GM21825 (cell line): ENCODE data around the gene TMCO4.

Experiments
- ATAC-seq: cut with Tn5 transposase; IDR thresholded peaks from one replicate; pipeline ENCODE4 v1.9.1; 2021; ENCODE audit warnings: mild to moderate bottlenecking, moderate library complexity; ENCODE audit not compliant: unreplicated experiment

Gene TMCO4

GRCh38 chr1:19689085-19689757, 110.5 kb downstream of the TMCO4 start:
- no peak for ATAC-seq

GRCh38 chr1:19688041-19688842, 111.5 kb downstream of the TMCO4 start:
- no peak for ATAC-seq

- no peak for ATAC-seq
These were observed 112.3 kb downstream of the TMCO4 start for GRCh38 chr1:19687414-19687813.

- ATAC-seq, result no peak
These were observed 113.7 kb downstream of the TMCO4 start for GRCh38 chr1:19685994-19686393.

- ATAC-seq, result no peak
These were observed 115.0 kb downstream of the TMCO4 start for GRCh38 chr1:19684677-19685076.

- ATAC-seq, result no peak
These were observed 116.4 kb downstream of the TMCO4 start for GRCh38 chr1:19683351-19683750.

GRCh38 chr1:19682901-19683300, 116.8 kb downstream of the TMCO4 start:
- ATAC-seq, result no peak

GRCh38 chr1:19682257-19682656, 117.5 kb downstream of the TMCO4 start:
- ATAC-seq, result no peak

GRCh38 chr1:19680644-19681043, 119.1 kb downstream of the TMCO4 start:
- ATAC-seq, result no peak

- no peak for ATAC-seq
These were observed 120.0 kb downstream of the TMCO4 start for GRCh38 chr1:19679691-19680090.

- no peak for ATAC-seq
These were observed 120.7 kb downstream of the TMCO4 start for GRCh38 chr1:19678931-19679453.

GRCh38 chr1:19678493-19678892, 121.2 kb downstream of the TMCO4 start:
- ATAC-seq, result no peak

- ATAC-seq, result no peak
These were observed 123.2 kb downstream of the TMCO4 start for GRCh38 chr1:19676438-19676922.

GRCh38 chr1:19675797-19676196, 123.9 kb downstream of the TMCO4 start:
- ATAC-seq, result no peak

GRCh38 chr1:19672237-19672636, 127.5 kb downstream of the TMCO4 start:
- no peak for ATAC-seq

GRCh38 chr1:19670787-19671186, 128.9 kb downstream of the TMCO4 start:
- ATAC-seq, result no peak

GRCh38 chr1:19668888-19669287, 130.8 kb downstream of the TMCO4 start:
- ATAC-seq, result no peak

- no peak for ATAC-seq
These were observed 133.9 kb downstream of the TMCO4 start for GRCh38 chr1:19665496-19666465.

- ATAC-seq, result no peak
These were observed 134.6 kb downstream of the TMCO4 start for GRCh38 chr1:19665186-19665495.

- ATAC-seq, result no peak
These were observed 135.1 kb downstream of the TMCO4 start, which contains the start of gene HTR6 for GRCh38 chr1:19664453-19665185. TSS of gene HTR6 (plus strand) at chr1:19664875. CDS start at chr1:19665754, 879 bp downstream.
